HCT116 (cell line): ENCODE data around the gene SLC44A1.
A peak's percentile ranks its signal among the peaks of the same experiment; 100 is the strongest.

ENCODE experiments used
- CTCF ChIP-seq, 3 experiments: fragments of 200-600 bp in 1 of 3; sonication (generic) in 1 of 3; IDR thresholded peaks in 2 of 3; conservative IDR thresholded peaks in 1 of 3; 2 replicates each; pipeline ENCODE4 v1.5.1; 2012 to 2017; ENCODE audit warnings: low read depth in 2 of 3, low read length in 2 of 3, antibody characterized with exemption in 1 of 3, borderline replicate concordance in 1 of 3, control low read depth in 1 of 3, mild to moderate bottlenecking in 1 of 3, mixed read lengths in 1 of 3, mixed run types in 1 of 3, moderate library complexity in 1 of 3; ENCODE audit not compliant: insufficient read depth in 1 of 3
- EZH2phosphoT487 ChIP-seq: fragments of 200-600 bp; IDR thresholded peaks from 2 replicates; pipeline ENCODE4 v1.6.1; 2018; ENCODE audit warnings: antibody characterized with exemption, borderline replicate concordance
- POLR2A ChIP-seq: IDR thresholded peaks from 2 replicates; pipeline ENCODE4 v1.7.0; 2011; ENCODE audit warnings: borderline replicate concordance; ENCODE audit not compliant: insufficient read depth, insufficient read length; ENCODE audit errors: extremely low read depth
- POLR2AphosphoS5 ChIP-seq: IDR thresholded peaks from 2 replicates; pipeline ENCODE4 v1.6.1; 2011; ENCODE audit warnings: mild to moderate bottlenecking, low read depth, low read length, moderate library complexity
- RAD21 ChIP-seq: IDR thresholded peaks from 2 replicates; pipeline ENCODE4 v1.6.1; 2012; ENCODE audit warnings: low read depth, mild to moderate bottlenecking
- ZFX ChIP-seq: fragments of 450-650 bp; IDR thresholded peaks from 2 replicates; pipeline ENCODE4 v1.6.1; 2017
- ZNF274 ChIP-seq: fragments of 200-500 bp; sonication (Bioruptor generic); IDR thresholded peaks from 2 replicates; pipeline ENCODE4 v1.6.1; 2014; ENCODE audit warnings: mild to moderate bottlenecking, low read depth, low read length, inconsistent platforms
- TF ChIP-seq, protein P1 (sequence below): IDR thresholded peaks from 2 replicates; pipeline ENCODE4 v1.6.1; 2012

- no peak for TF ChIP-seq EZH2phosphoT487
- TF ChIP-seq ZFX = peak; percentile 46; the same call in 1 of the 2 replicates
- peak; percentile 0 for TF ChIP-seq POLR2AphosphoS5
- TF ChIP-seq RAD21 = peak; percentile 41
- peak; percentile 3 to 30 (median 17); a peak in 2 of 6 replicates for TF ChIP-seq CTCF (IDR thresholded peaks at IDR 0.05 in 2 of 3, conservative IDR thresholded peaks at IDR 0.05 in 1 of 3; ENCODE audit: borderline replicate concordance in 1 of 3, insufficient read depth in 1 of 3, low read depth in 2 of 3, low read length in 2 of 3)
- TF ChIP-seq ZNF274 = no peak
- TF ChIP-seq, protein P1, sequence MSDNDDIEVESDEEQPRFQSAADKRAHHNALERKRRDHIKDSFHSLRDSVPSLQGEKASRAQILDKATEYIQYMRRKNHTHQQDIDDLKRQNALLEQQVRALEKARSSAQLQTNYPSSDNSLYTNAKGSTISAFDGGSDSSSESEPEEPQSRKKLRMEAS = no peak
- no peak for TF ChIP-seq POLR2A
Measured at GRCh38 chr9:105245029-105245890, 809 bp downstream of the SLC44A1 start.
